GM19463 (cell line): ENCODE data around the gene NOTUM.
"Not testable (repeated sequence)": the region's sequence is repeated elsewhere in the genome, so short reads cannot be mapped to it uniquely, and the experiment has no call there.

Experiments used
- ATAC-seq: cut with Tn5 transposase; IDR thresholded peaks from one replicate; pipeline ENCODE4 v1.9.1; 2021; ENCODE audit warnings: mild to moderate bottlenecking, moderate library complexity; ENCODE audit not compliant: unreplicated experiment

The NOTUM gene

DNA sequence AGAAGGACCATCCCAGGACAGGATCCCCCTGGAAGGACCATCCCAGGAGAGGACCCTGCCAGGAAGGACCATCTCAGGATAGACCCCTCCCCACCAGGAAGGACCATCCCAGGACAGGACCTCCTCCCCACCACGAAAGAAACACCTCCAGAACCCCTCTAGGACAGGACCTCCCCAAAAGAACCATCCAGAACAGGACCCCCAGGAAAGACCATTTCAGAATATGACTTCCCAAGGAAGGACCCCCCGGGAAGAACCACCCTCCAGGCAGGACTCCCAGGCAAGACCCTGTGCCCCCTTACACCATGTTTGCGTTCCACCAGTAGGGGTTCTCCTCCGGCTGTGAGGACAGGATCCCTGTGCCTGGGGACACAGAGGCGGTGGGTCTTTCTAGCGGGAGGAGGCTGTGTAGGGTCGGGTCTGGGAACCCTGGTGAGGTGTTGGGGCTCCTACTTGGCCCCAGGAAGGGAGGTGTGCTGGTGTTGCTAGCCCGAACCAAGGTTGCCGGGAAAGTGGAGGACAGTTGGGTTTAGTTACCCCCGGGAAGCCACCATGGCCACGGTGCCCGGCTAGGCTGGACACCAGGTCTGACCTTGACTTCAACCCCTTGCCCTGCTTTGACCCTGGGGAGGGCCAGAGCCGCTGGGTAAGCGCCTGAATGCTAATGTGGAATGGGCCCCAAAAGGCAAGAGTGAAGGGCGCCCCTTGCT, 2.2 kb downstream of the NOTUM start:
- no peak for ATAC-seq

DNA sequence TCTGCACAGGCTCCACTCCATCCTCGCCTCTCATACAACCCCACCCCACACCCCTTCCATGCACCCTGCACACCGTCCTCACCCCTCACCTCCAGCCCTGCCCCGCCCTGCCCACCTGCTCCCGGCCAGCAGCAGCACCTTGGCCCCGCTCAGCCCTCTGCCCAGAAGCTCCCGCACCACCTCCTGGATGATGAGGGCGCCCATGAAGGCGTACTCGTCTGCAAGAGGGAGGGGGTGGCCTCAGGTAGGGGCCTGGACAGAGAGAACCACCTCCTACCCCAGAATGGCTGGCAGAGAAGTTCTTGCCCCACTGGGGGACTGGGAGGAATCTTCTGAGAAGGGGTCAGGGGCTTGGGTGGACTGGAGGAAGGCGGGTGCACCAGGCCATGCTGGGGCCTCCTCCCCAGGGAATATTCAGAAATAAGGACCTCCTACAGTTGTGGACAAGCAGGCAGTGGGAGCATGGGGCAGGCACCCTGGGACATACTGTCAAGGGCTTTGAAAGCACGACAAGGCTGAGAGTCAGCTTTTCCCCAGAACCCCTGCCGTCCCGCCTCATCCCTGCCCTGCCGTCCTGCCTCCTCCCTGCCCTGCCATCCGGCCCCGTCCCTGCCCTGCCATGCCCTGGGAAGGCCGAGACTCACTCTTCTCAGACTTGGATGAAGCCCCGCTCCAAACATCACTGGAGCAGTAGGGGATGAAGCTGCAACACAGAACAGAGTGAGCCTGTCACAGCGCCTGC, 3.1 kb downstream of the NOTUM start:
- ATAC-seq = no peak

DNA sequence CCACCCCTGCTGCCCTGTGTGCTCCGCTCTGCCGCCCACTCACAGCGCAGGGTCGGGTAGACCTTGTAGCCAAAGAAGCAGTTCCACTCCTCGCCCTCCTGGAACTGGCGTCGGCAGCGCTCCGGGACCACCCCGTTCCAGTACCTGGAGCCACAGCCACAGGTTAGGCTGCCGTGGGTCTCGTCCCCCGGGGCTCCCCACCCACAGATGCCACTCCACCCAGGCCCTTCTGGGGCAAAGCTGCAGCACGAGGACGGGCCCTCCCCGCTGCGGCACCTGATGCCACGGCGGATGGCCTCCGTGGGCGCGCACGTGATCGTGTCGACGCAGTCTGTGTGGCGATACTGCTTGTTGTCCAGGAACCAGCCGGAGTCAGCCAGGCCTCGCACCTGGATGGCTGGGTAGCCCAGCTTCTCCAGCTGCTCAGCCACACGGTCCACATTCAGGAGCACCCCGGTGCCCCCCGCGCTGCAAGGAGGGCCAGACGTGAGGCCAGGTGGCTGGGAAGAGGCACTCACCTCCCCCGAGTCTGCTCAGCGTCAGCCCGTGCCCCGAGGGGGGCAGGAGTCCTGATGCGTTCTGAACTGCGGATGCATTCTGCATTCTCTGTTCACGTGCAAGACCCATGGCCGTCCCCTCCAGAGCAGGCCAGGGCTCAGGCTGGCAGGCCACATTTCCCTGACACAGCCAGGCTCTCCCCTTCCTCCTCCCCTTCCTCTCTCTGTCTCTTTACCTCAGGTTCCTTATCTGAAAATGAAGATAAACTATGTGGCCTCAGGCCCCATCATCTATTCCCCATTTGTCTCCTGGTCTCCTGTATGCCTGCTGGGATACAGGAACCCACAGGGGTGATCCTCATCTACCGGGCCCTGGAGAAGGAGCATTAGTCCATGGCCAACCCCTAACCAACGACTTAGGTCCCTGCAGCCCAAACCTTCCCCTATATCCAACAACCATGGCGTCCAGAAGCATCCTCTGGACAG, 4.1 kb downstream of the NOTUM start:
- ATAC-seq = no peak

DNA sequence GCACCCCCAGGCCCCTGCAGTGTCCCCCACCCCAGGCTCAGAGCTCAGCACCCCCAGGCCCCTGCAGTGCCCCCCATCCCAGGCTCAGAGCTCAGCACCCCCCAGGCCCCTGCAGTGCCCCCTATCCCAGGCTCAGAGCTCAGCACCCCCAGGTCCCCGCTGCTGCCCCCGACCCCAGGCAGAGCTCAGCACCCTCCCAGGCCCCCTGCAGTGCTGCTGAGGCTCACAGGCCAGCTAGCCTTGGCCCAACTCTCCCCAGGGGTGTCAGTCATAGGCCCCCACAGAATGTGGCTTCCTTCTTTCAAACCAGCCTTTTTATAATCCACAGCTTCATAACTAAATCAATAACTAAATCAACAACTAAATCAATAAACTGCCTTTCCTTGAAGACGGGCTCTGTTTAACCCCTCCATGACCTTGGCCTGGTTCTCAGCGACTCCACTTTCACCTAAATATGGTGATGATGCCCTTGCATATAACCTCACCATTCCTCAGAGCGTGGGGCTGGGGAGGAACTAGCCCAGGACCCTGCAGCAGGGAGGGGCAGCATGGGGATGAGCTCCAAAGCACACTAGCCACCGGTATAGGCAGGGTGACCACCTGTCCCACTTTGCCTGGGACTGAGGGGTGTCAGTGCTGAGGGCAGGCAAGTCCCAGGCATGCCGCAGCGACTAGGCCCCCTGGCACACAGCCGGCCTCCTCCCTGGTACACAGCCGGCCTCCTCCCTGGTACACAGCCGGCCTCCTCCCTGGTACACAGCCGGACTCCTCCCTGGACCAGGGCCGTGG, 5.0 kb downstream of the NOTUM start:
- no peak for ATAC-seq

DNA sequence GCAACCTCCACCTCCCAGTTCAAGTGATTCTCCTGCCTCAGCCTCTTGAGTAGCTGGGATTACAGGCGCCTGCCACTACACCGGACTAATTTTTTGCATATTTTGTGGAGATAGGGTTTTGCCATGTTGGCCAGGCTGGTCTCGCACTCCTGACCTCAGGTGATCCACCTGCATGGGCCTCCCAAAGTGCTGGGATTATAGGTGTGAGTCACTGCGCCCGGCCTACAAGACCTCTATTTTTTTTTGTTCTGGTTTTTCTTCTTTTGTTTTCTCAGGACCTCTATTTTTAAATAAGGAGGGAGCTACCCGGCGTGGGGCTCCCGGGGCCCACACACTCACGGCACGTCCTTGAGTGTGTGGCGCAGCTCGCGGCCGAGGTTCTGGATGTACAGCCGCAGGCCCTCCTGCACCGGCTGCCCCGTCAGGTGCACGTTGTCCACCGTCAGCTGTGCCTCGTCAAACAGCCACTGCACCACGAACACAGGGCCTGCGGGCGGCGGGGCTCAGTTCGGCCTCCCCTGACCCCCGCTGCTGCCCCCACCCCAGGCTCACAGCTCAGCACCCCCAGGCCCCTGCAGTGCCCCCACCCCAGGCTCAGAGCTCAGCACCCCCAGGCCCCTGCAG, 5.8 kb downstream of the NOTUM start:
- no peak for ATAC-seq

DNA sequence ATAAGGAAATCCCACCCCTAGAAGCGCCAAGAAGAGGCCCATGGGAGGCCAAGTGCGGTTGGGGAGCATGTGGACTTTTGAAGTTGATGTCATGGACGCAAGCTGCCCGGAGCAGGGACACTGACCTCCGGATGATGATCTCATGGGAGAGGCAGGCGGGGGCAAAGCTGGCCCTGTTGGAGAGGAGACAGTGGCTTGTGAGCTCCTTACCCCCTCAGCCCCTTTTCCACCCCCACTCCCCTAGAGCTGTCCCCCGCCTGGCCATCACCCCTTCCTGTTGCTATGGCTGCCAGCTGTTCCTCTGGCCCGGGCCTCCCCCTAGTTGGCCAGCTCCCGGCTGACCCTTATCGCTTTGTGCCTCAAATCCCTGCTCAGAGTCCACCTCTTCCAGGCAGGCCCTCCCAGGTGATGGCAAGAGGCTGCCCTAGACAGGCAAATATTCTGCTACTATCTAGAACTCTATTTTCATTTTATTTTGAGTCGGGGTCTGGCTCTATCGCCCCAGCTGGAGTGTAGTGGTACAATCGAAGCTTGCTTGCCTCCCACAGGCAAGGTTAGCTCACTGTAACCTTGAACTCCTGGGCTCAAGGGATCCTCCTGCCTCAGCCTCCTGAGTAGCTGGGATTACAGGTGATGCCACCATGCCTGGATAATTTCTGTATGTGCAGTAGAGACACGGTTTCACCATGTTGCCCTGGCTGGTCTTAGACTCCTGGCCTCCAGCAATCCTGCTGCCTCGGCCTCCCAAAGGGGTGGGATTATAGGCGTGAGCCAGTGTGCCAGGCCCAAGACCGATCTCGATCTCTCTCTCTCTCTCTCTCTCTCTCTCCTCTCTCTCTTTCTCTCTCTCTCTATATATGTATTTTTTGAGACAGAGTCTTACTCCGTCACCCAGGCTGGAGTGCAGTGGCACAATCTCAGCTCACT, 6.6 kb downstream of the NOTUM start:
- ATAC-seq = no peak

DNA sequence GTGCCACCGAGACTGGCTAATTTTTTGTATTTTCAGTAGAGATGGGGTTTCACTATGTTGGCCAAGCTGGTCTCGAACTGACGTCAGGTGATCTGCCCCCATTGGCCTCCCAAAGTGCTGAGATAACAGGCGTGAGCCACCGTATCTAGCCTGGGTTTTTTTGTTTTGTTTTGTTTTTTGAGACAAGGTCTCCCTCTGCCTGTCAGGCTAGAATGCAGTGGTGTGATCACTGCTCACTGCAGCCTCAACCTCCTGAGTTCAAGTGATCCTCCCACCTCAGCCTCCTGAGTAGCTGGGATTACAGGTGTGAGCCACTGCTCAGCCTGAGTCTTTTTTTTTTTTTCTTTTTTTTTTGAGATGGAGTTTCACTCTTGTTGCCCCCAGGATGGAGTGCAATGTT, 7.5 kb downstream of the NOTUM start:
- not testable (repeated sequence) for ATAC-seq

DNA sequence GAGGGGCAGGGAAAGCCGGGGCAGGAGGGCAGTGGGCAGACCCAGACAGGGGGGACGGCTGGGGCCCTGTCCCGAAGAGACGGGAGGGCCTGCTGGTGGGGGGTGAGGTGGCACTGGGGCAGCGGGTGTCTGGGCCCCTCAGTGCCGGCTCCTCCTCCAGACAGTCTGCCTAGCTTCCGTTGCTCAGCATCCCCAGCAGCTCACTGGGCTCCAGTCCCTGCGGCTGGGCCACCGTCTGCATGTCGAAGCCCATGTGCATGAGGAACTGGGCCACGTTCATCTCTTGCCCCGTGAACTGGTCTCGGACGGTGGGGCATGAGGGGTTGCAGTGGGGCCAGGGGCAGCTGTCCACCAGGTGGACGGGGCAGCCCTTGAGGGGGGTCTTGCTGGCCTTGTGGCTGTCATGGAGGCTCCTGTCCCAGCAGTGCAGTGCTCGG, 8.2 kb downstream of the NOTUM start:
- no peak for ATAC-seq

DNA sequence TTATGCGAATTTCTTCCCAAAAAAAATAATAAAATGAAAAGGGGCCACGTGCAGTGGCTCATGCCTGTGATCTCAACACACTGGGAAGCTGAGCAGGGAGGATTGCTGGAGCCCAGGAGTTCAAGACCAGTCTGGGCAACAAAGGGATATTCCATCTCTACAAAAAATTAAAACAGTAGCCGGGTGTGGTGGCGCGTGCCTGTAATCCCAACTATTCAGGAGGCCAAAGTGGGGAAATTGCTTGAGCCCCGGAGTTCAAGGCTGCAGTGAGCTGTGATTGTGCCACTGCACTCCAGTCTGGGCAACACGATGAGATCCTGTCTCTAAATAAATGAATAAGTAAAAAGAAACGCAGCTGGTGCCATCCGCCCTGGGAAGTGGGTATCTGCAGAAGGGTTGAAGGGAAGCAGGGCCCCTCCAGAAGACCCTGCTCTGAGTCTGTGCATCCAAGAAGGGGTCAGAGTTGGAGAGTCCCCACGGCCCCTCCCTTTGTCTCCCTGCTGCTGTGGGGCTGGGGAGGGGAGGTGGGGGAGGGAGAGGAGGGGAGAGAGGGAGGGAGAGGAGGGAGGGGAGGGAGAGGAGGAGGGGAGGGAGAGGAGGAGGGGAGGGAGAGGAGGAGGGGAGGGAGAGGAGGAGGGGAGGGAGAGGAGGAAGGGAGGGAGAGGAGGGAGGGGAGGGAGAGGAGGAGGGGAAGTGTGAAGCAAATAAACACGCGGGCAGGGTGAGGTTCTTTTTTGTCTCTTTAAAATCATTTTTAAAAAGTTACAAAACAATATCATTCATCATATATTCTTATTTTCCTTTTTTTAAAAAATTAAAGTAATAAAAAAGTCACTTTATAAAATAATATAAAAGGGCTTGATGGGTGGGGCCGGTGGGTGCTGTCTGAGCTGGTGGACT, 9.0 kb downstream of the NOTUM start:
- ATAC-seq = no peak

DNA sequence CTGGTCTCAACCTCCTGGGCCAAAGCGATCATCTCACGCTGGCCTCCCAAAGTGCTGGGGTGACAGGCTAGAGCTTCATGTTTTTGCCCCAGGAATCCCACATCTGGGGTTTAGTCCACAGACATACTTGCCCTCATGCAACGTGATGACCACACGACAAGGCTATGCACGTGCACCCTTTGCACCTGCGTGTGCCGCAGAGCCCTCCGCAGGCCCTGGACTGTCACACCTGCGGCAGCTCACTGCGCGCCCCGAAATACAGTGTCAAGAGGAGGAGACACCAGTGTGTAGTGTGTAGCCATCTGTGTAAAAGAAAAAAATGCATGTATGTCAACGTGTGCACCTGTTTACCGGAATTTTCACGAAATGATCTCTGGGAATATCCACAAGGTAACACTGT, 10.5 kb downstream of the NOTUM start:
- no peak for ATAC-seq

DNA sequence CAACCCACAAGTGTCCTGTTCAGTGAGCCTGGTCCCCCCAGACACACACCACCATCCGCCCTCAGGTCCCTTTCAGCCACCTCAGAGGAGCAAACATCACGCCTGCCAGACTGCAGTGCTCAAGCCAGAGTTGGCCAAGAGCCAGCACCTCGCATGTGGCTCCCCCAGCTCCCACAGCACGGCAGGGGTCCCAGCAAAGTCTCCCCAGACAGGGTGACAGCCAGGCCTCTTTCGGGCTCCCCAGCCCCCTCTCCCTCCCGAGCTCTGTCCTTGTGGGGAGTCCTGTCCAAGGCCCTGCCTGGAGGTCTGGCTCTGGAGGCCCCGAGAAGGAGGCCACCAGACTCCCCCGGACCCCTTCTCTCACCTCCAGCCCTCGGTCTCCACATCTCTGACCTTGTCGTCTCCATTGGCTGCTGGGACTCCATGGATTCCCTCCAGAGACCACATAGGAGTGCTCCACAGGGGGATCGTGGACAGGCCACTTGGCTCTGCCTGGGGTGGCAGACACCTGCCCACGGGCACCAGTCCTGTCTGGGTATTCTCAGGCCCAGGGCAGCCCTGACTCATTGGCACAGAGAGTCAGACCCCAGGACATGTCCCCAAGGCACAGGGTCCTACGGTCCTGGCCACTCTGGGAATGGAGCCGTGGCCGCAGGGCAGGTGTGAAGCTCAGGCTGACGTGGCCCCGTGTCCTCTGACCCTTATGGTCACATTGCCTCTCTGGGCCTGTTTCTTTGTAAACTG, 12.2 kb downstream of the NOTUM start:
- no peak for ATAC-seq

DNA sequence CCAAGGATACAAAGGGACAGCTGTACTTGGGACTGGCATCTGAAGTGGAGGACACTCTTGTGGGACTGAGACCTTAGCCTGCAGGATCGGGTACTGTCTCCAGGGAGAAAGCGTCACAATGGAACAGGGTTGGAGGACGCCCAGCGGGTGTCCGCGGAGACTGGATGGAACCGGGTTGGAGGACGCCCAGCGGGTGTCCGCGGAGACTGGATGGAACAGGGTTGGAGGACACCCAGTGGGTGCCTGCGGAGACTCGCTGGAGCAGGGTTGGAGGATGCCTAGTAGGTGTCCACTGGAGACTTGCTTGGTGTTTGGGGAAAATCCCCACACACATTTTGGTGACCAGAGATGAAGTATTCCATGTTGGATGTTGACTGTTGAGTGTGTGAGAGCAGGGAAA, 13.8 kb downstream of the NOTUM start, which contains the start of gene MYADML2:
Gene MYADML2 (minus strand): TSS at position 45 of the 400 bp plus-strand sequence. CDS start 5,492 bp downstream, outside the sequence.
- no peak for ATAC-seq

DNA sequence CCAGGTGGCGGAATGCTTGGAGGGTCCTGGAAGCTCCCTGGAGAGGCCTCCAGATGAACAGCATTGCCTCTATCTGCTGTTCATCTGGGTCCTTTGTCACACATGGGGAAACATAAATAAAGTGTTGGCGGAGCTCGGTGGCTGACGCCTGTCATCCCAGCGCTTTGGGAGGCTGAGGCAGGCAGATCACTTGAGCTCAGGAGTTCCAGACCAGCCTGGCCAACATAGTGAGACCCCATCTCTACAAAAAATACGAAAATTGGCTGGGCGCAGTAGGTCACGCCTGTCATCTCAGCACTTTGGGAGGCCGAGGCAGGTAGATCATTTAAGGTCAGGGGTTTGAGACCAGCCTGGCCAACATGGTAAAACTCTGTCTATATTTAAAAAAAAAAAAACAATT, 16.1 kb downstream of the NOTUM start:
- ATAC-seq = no peak

DNA sequence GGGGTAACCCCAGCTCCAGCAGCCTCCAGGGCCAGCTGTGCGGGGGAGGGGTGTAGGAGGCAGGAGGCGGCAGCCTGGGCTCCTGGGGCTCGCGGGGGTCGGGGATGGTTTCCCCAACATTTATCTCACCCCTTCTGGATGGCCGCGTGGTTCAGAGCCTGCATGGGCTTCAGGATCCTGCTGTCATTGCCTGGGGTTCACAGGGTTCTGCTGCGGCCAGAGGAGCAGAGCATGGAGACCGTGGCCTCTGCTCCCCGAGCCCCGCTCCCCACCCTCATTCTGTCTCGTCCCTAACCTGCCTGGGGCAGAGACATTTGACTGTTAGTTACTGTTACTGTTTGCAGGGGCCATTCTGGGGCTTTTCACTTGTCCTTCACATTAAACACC, 18.8 kb downstream of the NOTUM start:
- no peak for ATAC-seq

DNA sequence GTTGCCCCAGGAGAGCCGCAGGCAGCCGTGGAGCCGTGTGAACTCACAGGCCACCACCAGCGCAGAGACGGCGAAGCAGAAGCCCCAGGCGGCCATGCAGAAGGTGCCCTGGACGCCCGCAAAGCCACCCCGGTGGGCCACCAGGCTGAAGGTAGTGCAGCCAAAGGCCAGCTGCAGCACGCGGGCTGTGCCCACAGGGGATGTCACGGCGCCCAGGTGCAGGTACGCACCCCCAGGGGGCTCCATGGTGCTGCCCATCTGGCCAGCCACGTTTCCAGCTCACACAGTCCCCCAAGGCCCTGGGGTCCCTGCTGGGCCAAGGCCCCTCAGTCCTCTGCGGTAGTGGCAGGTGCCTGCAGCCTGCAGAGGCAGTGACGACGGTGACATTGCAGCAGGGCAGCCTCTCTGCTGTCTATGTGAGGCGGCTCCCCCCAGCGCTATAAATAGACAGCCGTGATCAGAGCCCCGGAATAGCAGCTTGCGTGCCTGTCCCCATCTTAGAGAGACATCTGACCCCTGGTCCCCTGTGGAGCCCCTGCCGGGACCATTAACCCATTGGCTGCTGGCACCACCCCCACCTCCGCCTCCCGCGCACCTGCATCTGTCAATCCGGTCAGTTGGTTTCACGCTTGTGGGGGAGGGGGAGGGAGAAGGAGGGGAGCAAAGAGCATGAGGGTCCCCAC, 19.4 kb downstream of the NOTUM start:
- no peak for ATAC-seq
